ENCODE measurements around the gene NFIC.
A peak's percentile ranks its signal among the peaks of the same experiment; 100 is the strongest.
"Not testable (repeated sequence)": the region's sequence is repeated elsewhere in the genome, so short reads cannot be mapped to it uniquely, and the experiment has no call there.

The NFIC gene

DNA sequence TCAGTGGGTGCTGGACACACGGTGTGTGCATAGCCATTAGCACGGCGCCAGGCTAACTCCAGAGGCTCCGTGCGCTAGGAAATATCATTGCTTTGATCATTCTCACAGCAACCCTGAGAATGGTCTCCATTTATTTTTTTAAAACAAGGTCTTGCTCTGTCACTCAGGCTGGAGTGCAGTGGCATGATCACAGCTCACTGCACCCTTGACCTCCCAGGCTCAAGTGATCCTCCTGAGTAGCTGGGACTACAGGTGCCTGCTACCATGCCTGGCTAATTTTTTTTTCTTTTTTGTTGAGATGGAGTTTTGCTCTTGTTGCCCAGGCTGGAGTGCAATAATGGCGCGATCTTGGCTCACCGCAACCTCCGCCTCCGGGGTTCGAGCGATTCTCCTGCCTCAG is 55.3 kb downstream of the NFIC start:
- not testable (repeated sequence) for H3K4me3 Mint-ChIP-seq; H3K27ac Mint-ChIP-seq; H3K9me3 Mint-ChIP-seq; H3K36me3 Mint-ChIP-seq (ENCODE audit: low read depth); H3K27me3 Mint-ChIP-seq; H3K4me1 Mint-ChIP-seq (ENCODE audit: low read depth)

DNA sequence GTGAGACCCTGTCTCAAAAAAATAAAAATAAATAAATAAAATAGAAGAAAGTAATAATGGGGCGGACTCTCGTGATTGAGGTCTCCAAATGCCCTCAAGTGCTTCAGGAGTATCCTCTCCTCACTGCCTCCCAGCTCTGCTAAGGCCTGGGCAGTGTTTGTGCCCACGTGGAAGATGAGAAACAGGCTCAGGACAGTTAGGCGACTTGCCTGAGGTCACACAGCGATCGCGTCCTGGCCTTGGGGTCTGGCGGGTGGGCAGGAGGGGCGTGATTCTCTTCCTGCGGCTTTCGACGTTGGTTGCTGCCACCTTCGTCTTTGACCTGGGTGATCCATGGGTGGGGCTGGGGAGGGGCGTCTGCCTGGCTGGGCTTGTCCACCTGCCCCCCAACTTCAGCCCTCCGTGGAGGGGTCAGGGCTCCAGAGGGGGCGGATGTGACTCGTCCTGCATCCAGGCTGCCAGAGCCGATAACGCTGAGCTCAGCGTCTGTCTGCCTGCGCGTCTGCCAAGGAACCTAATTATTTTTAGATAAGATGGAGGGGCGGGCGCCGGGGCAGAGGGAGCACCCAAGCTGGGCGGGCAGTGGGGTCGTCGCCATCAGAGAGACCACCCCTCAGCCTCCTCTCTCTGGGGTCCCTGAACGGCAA is 56.9 kb downstream of the NFIC start:
- Mint-ChIP-seq H3K4me1 (ENCODE audit: low read depth) (peaks cover 3% of the 10 kb centered on the region), H3K36me3 (ENCODE audit: low read depth) (no peaks in the 10 kb centered on the region), H3K27me3 (no peaks in the 10 kb centered on the region), H3K9me3 (no peaks in the 10 kb centered on the region), H3K4me3 (no peak overlapping the region), H3K27ac (no peak overlapping the region)

DNA sequence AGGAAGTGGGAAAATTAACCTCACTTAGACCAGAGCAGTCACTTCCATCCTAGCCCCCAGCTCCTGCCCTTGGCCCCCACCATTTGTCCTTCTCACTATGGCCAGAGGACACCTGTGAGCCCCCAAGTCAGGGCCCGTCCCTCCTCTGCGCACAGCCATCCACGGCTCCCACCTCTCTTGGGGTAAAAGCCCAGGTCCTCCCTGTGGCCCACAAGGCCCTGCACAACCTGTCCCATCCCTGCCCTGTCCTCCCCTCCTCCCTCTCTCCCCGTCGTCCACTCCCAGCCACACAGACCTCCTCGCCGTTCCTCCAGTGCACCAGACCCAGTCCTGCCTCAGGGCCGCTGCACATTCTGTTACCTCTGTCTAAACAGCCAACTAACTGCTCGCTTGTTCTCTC is 60.0 kb downstream of the NFIC start:
- Mint-ChIP-seq H3K4me3 (no peak overlapping the region), H3K36me3 (ENCODE audit: low read depth) (no peaks in the 10 kb centered on the region), H3K9me3 (no peaks in the 10 kb centered on the region), H3K27me3 (no peaks in the 10 kb centered on the region), H3K4me1 (ENCODE audit: low read depth) (peaks cover 4% of the 10 kb centered on the region), H3K27ac (no peak overlapping the region)

DNA sequence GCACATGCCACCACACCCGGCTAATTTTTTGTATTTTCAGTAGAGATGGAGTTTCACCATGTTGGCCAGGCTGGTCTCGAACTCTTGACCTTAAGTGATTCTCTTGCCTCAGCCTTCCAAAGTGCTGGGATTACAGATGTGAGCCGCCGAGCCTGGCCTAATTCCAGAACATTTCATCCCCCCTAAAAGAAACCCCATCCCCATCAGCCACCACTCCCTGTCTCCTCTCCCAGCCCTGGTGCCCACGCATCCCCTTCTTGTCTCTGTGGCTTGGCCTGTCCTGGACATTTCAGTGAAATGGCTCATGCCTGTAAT is 63.9 kb downstream of the NFIC start:
- Mint-ChIP-seq H3K36me3 (ENCODE audit: low read depth) (peaks cover 13% of the 10 kb centered on the region), H3K4me1 (ENCODE audit: low read depth) (peaks cover 15% of the 10 kb centered on the region)
- not testable (repeated sequence) for H3K27me3 Mint-ChIP-seq, H3K4me3 Mint-ChIP-seq, H3K27ac Mint-ChIP-seq, H3K9me3 Mint-ChIP-seq

DNA sequence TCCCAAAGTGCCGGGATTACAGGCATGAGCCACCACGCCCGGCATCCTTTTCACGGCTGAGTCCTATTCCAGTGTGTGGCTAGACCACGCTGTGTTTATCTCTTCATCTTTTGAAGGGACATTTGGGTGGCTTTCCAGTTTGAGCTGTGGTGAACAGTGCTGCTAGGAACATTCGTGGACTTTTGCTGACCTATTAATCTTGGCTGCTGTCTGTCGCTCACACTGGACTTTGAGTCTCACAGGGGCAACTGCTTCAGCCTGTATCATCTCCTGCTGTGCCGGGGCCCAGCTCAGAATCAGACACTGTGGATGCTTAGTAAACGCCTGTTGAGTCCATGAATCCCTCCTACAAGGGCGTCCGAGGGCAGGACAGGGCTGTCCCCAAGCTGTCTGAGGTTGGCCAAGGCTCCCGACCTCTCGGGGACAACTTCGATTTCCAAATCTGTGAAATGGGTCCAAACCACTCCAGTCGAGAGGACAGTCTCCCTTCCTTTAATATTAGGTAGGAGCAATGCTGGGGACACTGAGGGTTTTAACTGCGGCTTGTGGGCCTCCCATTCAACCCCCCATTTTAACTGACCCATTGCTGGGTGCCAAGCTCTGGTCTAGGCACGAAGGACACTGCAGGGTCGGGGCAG is 65.5 kb downstream of the NFIC start:
- Mint-ChIP-seq H3K27me3 (no peaks in the 10 kb centered on the region), H3K36me3 (ENCODE audit: low read depth) (peaks cover 13% of the 10 kb centered on the region), H3K27ac (no peak overlapping the region), H3K4me1 (ENCODE audit: low read depth) (peaks cover 20% of the 10 kb centered on the region), H3K9me3 (no peaks in the 10 kb centered on the region), H3K4me3 (no peak overlapping the region)

DNA sequence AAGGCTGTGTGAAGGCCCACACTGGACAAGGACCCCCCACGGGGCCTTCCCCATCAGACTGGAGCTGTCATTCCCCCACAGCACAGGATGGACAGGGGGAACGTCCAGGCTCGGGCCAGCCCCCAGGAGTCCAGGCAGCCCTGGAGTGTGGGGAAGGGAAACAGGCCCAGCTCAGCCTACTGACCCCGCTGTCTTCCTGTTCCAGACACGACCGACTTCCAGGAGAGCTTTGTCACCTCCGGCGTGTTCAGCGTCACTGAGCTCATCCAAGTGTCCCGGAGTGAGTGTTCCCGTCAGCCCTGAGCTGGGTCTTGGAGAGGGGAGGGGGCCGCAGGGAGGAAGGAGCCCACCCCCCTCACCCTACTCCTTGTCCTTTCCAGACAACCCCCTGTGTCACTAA is 66.9 kb downstream of the NFIC start:
- Mint-ChIP-seq H3K27me3 (no peaks in the 10 kb centered on the region), H3K27ac (no peak overlapping the region), H3K4me3 (no peak overlapping the region), H3K36me3 (ENCODE audit: low read depth) (peaks cover 13% of the 10 kb centered on the region), H3K9me3 (no peaks in the 10 kb centered on the region), H3K4me1 (ENCODE audit: low read depth) (peaks cover 17% of the 10 kb centered on the region)

DNA sequence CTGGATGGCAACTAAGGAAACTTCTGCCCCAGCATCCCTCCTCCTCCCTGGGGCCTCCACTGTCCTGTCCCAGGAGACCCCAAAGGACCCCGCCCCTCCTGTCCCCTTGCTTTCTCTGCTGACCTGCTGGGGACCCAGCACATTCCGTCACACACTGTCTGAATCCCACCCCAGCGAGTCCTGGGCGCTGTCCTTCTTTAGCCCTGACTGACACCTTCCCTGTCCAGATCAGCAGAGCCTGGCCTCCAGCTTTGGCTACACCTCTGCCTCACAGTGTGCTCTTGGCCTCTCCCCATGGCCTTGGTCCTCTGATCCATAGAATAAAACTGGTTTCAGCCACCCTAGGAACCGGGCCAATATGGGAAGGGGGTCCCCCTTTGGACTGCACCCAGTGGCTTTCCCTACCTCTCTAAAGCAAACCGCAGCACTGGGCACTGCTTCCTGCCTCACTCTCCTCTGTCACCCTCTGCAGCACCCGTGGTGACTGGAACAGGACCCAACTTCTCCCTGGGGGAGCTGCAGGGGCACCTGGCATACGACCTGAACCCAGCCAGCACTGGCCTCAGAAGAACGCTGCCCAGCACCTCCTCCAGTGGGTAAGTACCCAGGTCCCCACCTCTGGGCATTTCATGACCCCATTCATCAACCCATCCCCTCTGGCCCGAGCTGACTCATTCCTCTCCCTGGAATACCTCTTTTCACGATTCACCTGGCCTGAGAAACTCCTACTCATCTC is 67.6 kb downstream of the NFIC start:
- Mint-ChIP-seq H3K4me1 (ENCODE audit: low read depth) (peaks cover 16% of the 10 kb centered on the region), H3K4me3 (peak overlapping the region; percentile 96), H3K27ac (peak overlapping the region; percentile 99), H3K9me3 (no peaks in the 10 kb centered on the region), H3K36me3 (ENCODE audit: low read depth) (peaks cover 13% of the 10 kb centered on the region), H3K27me3 (no peaks in the 10 kb centered on the region)

DNA sequence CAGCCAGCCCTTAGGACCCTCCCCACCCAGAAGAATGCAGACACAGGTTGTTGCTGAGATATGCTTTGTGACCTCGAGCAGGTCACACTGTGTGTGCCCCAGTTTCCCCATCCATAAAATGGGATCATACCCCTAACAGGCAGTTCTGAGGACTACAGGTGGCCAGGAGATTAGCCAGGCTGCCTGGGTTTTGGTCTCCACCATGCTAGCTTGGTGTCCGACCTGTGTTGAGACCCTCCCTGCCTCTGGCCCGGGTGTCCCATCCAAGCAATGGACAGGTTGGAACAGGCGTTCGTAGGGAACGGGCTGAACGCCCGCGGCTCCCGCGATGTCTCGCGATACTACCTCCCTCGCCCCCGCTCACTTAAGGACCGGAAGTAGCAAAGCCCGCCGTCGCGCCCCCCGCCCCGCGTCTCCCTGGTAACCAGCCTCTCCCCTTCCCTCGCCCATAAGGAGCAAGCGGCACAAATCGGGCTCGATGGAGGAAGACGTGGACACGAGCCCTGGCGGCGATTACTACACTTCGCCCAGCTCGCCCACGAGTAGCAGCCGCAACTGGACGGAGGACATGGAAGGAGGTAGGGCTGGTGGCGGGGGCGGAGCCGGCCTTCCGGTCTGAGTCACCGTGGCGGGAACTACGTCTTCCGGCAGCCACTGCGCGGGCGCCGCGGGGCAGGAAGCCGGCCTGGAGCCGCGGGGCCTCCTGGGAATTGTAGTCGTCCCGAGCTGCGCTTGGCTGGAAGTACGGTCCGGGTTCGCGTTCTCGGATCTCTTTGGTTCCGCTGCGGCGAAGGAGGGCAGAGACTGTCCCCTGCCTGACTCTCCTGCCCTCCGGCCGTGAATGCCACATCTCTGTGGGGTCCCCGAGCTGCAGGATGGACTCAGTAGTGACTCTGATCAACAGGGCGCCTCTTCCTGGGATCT is 68.5 kb downstream of the NFIC start:
- H3K27me3 Mint-ChIP-seq, result no peaks in the 10 kb centered on the region
- H3K36me3 Mint-ChIP-seq (ENCODE audit: low read depth), result peaks cover 13% of the 10 kb centered on the region
- H3K4me3 Mint-ChIP-seq, result peak overlapping the region; percentile 96
- H3K4me1 Mint-ChIP-seq (ENCODE audit: low read depth), result peaks cover 16% of the 10 kb centered on the region
- no peaks in the 10 kb centered on the region for H3K9me3 Mint-ChIP-seq
- peak overlapping the region; percentile 99 for H3K27ac Mint-ChIP-seq

DNA sequence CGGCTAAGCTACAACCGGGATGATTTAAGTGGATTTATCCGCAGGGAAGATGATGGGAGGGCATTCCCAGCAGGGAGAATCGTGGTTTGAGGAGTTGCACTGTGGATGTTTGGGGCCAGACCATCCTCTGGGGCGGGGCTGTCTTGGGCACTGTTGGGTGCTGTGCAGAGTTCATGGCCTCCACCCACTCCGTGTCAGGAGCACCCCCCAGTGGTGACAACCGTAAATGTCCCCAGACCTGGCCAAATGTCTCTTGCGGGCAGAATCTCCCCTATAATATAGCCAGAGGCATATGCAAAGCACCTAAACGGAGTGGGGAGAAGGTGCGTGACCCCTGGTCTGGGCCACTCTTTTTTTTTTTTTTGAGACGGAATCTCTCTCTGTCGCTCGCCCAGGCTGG is 73.7 kb downstream of the NFIC start:
- H3K4me1 Mint-ChIP-seq (ENCODE audit: low read depth), result peaks cover 6% of the 10 kb centered on the region
- no peaks in the 10 kb centered on the region for H3K36me3 Mint-ChIP-seq (ENCODE audit: low read depth)
- no peaks in the 10 kb centered on the region for H3K9me3 Mint-ChIP-seq
- H3K27me3 Mint-ChIP-seq, result no peaks in the 10 kb centered on the region
- no peak overlapping the region for H3K4me3 Mint-ChIP-seq
- H3K27ac Mint-ChIP-seq, result no peak overlapping the region

DNA sequence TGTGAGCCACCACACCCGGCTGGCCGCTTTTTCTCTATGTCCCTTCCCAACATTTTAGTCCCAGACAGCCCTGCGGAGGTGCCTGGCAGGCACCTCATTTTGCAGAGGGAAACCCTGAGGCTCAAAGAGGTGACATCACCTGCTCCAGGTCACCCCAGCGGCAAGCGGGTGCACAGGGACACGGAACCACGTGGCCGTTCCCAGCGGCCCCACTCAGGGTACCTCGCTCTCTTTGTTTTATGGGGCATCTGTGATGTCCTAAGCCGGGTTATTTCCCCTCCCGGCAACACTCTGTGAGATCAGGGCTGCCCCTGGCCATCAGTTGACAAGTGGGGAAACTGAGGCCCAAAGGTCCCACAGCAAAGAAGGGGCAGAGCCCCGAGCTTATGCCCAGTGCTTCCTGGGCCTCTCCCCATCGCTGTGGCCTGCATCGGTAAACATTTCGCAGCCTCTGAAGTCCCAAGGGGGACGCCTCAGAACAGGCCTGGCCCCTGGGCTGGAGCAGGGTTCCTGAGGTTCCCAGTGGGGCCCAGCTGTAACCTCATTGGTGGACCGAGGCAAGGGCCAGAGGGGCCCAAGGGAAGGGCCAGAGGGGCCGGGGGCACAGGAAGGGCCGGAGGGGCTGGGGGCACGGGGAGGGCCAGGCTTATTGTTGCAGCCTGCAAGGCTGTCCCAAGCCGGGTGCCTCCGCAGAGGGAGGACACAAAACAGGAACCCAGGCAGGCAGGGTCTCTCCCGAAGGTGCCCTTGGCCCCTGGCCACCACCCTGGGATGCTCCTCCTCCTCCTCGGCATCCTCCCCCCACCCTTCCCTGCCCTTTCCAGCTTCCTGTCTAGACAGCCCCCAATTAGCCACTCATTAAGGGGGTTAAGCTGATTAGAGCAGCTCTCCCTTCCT is 75.0 kb downstream of the NFIC start:
- Mint-ChIP-seq H3K9me3 (no peaks in the 10 kb centered on the region), H3K27ac (no peak overlapping the region), H3K27me3 (no peaks in the 10 kb centered on the region), H3K4me1 (ENCODE audit: low read depth) (no peaks in the 10 kb centered on the region), H3K36me3 (ENCODE audit: low read depth) (no peaks in the 10 kb centered on the region), H3K4me3 (no peak overlapping the region)

DNA sequence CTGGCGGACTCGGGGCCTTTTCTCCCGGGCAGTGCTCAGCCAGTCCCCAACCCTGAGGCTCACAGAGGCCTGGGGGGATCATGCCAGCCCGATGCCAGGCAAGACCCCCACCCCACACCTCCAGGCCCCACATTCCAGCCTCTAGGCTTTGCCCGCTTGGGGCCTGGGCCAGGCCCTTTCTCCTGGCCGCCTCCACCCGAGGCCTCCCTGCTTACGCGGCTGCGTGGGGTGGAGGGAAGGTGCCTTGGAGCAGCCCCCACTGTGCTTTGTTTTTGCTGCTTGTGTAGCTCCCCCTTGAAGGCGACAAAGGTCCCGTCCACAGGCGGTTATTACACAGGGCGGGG is 75.6 kb downstream of the NFIC start:
- Mint-ChIP-seq H3K36me3 (ENCODE audit: low read depth) (no peaks in the 10 kb centered on the region), H3K27me3 (no peaks in the 10 kb centered on the region), H3K4me3 (no peak overlapping the region), H3K9me3 (no peaks in the 10 kb centered on the region), H3K4me1 (ENCODE audit: low read depth) (no peaks in the 10 kb centered on the region), H3K27ac (no peak overlapping the region)

DNA sequence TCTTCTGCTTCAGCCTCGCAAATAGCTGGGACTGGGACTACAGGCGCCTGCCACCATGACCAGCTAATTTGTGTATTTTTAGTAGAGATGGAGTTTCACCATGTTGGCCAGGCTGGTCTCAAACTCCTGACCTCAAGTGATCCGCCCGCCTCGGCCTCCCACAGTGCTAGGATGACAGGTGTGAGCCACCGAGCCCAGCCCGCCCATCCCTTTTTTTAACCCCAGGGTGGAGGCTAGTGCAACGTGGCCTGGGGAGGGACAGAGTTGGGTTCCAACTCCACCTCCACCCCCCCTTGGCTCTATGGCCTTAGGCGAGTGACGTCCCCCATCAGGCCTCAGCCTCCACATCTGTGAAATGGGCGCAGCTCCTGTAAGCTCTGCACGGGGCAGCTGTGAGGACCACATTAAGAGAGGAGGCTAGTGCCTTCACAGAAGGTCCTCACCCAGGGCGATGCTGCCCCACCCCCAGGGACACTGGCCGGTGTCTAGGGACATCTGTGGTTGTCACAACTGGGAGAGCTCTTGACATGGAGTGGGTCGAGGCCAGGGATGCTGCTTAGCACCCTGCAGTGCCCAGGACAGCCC is 76.2 kb downstream of the NFIC start:
- Mint-ChIP-seq H3K4me1 (ENCODE audit: low read depth) (no peaks in the 10 kb centered on the region), H3K27ac (no peak overlapping the region), H3K27me3 (no peaks in the 10 kb centered on the region), H3K9me3 (no peaks in the 10 kb centered on the region), H3K36me3 (ENCODE audit: low read depth) (no peaks in the 10 kb centered on the region), H3K4me3 (no peak overlapping the region)

DNA sequence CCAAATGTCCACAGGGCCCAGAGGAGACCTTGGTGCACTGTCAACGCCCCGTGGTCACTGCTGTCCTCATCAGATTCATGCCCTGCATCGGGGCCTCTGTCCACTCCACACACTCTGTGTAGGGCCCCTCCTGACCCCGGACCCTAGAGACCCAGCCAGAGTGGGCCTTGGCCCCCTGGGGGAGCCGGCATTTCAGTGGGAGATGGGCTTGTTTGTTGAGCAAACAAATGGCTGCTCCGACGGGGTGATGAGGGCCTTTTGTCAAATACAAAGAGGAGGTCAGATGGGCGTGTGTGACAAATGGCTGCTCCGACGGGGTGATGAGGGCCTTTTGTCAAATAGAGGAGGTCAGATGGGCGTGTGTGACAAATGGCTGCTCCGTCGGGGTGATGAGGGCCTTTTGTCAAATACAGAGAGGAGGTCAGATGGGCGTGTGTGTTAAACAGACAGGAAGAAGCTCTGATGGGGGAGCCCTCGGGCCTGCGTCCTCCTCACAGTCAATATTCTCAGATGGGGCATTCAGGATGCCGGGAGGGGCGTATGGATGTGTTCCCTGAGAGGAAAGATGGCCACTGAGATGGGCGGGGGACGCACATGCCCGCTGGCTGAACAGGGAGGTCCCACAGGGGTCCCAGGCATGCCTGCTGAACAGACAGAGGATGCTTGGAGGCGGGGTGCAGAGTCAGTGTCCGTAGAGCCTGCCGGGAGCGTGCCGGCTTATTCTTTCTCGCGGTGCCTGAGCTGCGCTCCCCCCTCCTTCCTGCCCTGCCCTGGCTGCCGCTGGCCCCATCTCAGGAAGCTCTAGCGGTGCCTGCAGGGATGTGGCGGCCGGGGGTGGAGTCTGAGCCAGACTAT is 77.7 kb downstream of the NFIC start:
- Mint-ChIP-seq H3K27ac (no peak overlapping the region), H3K36me3 (ENCODE audit: low read depth) (no peaks in the 10 kb centered on the region), H3K27me3 (no peaks in the 10 kb centered on the region), H3K4me3 (no peak overlapping the region), H3K4me1 (ENCODE audit: low read depth) (no peaks in the 10 kb centered on the region), H3K9me3 (no peaks in the 10 kb centered on the region)
